ENCODE data around the gene IRF1. TPM values are rescaled to one million over a fixed set of nuclear protein-coding genes. Genes with fewer than 3 reads are reported as not detected.

IRF1 gene
- total RNA-seq, 1 donor = 22.1 TPM

- H3K79me2 ChIP-seq (ENCODE audit: insufficient read depth, low read length) = peaks cover 13% of the 10 kb centered on the region
- H3K27ac ChIP-seq (ENCODE audit: low read depth, low read length) = no peak overlapping the region
- no peaks in the 10 kb centered on the region for H3K36me3 ChIP-seq (ENCODE audit: insufficient read depth, low read length)
- no peak overlapping the region for H2AFZ ChIP-seq (ENCODE audit: low read length)
- H3K4me2 ChIP-seq (ENCODE audit: insufficient read depth, low read length) = no peak overlapping the region
- H3K27me3 ChIP-seq (ENCODE audit: insufficient read depth, low read length) = no peaks in the 10 kb centered on the region
- TF ChIP-seq CTCF (IDR thresholded peaks at IDR 0.05; ENCODE audit: extremely low read depth, low read depth, low read length) = no peak
- H3K4me3 ChIP-seq (ENCODE audit: insufficient read depth, low read length) = no peak overlapping the region
- peaks cover 58% of the 10 kb centered on the region for H3K4me1 ChIP-seq (ENCODE audit: insufficient read depth, low read length)
- H3K9me3 ChIP-seq (ENCODE audit: low read depth, low read length) = no peaks in the 10 kb centered on the region
- DNase-seq (ENCODE audit: insufficient read length, low spot score, missing footprints) = no peak
- H4K20me1 ChIP-seq (ENCODE audit: insufficient read depth, low read length) = peaks cover 13% of the 10 kb centered on the region
Observed at GRCh38 chr5:132493821-132494220, 3.2 kb upstream of the IRF1 start.

GRCh38 chr5:132493241-132493640 lies 2.7 kb upstream of the IRF1 start:
- no peak overlapping the region for H3K4me2 ChIP-seq (ENCODE audit: insufficient read depth, low read length)
- no peaks in the 10 kb centered on the region for H3K9me3 ChIP-seq (ENCODE audit: low read depth, low read length)
- H3K4me3 ChIP-seq (ENCODE audit: insufficient read depth, low read length) = no peak overlapping the region
- H3K79me2 ChIP-seq (ENCODE audit: insufficient read depth, low read length) = peaks cover 19% of the 10 kb centered on the region
- no peak overlapping the region for H3K27ac ChIP-seq (ENCODE audit: low read depth, low read length)
- peaks cover 5% of the 10 kb centered on the region for H3K36me3 ChIP-seq (ENCODE audit: insufficient read depth, low read length)
- no peak overlapping the region for H2AFZ ChIP-seq (ENCODE audit: low read length)
- TF ChIP-seq CTCF (IDR thresholded peaks at IDR 0.05; ENCODE audit: extremely low read depth, low read depth, low read length) = no peak
- no peak for DNase-seq (ENCODE audit: insufficient read length, low spot score, missing footprints)
- peaks cover 58% of the 10 kb centered on the region for H3K4me1 ChIP-seq (ENCODE audit: insufficient read depth, low read length)
- H4K20me1 ChIP-seq (ENCODE audit: insufficient read depth, low read length) = peaks cover 19% of the 10 kb centered on the region
- H3K27me3 ChIP-seq (ENCODE audit: insufficient read depth, low read length) = no peaks in the 10 kb centered on the region

GRCh38 chr5:132492386-132493125 lies 2.0 kb upstream of the IRF1 start:
- Histone ChIP-seq H3K36me3 (ENCODE audit: insufficient read depth, low read length) (peaks cover 12% of the 10 kb centered on the region), H3K27ac (ENCODE audit: low read depth, low read length) (no peak overlapping the region), H4K20me1 (ENCODE audit: insufficient read depth, low read length) (peaks cover 26% of the 10 kb centered on the region), H3K4me3 (ENCODE audit: insufficient read depth, low read length) (no peak overlapping the region), H3K79me2 (ENCODE audit: insufficient read depth, low read length) (peaks cover 26% of the 10 kb centered on the region), H3K4me2 (ENCODE audit: insufficient read depth, low read length) (no peak overlapping the region), H2AFZ (ENCODE audit: low read length) (no peak overlapping the region), H3K4me1 (ENCODE audit: insufficient read depth, low read length) (peaks cover 54% of the 10 kb centered on the region), H3K27me3 (ENCODE audit: insufficient read depth, low read length) (no peaks in the 10 kb centered on the region), H3K9me3 (ENCODE audit: low read depth, low read length) (no peaks in the 10 kb centered on the region)
- no peak for DNase-seq (ENCODE audit: insufficient read length, low spot score, missing footprints)
- TF ChIP-seq CTCF (IDR thresholded peaks at IDR 0.05; ENCODE audit: extremely low read depth, low read depth, low read length) = no peak
